ENCODE data around the gene PRLHR. TPM values are rescaled to one million over a fixed set of nuclear protein-coding genes. Genes with fewer than 3 reads are reported as not detected.

The PRLHR gene
- total RNA-seq, 6 experiments from 2014 or later, result not detected

GRCh38 chr10:118586911-118587310 is 8.5 kb downstream of the PRLHR start:
- H3K4me3 Mint-ChIP-seq, result no peak overlapping the region
- H3K27me3 Mint-ChIP-seq (ENCODE audit: insufficient read depth), result peaks cover 6% of the 10 kb centered on the region
- no peaks in the 10 kb centered on the region for H3K9me3 Mint-ChIP-seq

GRCh38 chr10:118585794-118586193 is 9.7 kb downstream of the PRLHR start:
- TF ChIP-seq CTCF (IDR thresholded peaks at IDR 0.05), result no peak
- Mint-ChIP-seq H3K4me3 (no peak overlapping the region), H3K4me1 (ENCODE audit: low read depth) (peaks cover 29% of the 10 kb centered on the region), H3K9me3 (no peaks in the 10 kb centered on the region), H3K36me3 (ENCODE audit: low read depth) (no peaks in the 10 kb centered on the region), H3K27ac (no peak overlapping the region), H3K27me3 (ENCODE audit: insufficient read depth) (peaks cover 6% of the 10 kb centered on the region)
- no peak for DNase-seq

More at GRCh38 chr10:118586911-118587310, 8.5 kb downstream of the PRLHR start:
- H3K27ac Mint-ChIP-seq, result no peak overlapping the region
- H3K36me3 Mint-ChIP-seq (ENCODE audit: low read depth), result no peaks in the 10 kb centered on the region
- H3K4me1 Mint-ChIP-seq (ENCODE audit: low read depth), result peaks cover 29% of the 10 kb centered on the region
- no peak for DNase-seq
- TF ChIP-seq CTCF (IDR thresholded peaks at IDR 0.05), result no peak

DNA sequence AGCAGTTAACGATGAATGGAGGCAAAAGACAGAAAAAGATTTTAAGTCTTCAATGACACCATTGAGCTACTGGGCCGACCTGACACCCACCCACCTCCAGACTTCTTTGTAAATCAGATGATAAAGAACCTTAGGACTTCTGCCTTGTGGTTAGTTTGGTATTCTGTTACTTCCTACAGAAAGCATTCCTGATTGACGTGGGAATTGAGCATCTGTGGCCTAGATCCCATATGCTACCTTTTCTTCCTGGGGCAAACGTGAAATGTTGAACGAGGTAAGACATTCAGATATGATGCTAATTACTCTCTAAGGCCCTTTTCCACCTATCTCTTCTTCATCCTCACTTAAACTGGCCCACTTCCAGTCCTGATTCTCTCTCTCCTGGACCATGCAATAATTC is 10.2 kb downstream of the PRLHR start:
- Mint-ChIP-seq H3K4me3 (no peak overlapping the region), H3K9me3 (no peaks in the 10 kb centered on the region), H3K36me3 (ENCODE audit: low read depth) (no peaks in the 10 kb centered on the region), H3K4me1 (ENCODE audit: low read depth) (peaks cover 29% of the 10 kb centered on the region), H3K27me3 (ENCODE audit: insufficient read depth) (peaks cover 11% of the 10 kb centered on the region), H3K27ac (no peak overlapping the region)
- DNase-seq, result no peak
- TF ChIP-seq CTCF (IDR thresholded peaks at IDR 0.05), result no peak

DNA sequence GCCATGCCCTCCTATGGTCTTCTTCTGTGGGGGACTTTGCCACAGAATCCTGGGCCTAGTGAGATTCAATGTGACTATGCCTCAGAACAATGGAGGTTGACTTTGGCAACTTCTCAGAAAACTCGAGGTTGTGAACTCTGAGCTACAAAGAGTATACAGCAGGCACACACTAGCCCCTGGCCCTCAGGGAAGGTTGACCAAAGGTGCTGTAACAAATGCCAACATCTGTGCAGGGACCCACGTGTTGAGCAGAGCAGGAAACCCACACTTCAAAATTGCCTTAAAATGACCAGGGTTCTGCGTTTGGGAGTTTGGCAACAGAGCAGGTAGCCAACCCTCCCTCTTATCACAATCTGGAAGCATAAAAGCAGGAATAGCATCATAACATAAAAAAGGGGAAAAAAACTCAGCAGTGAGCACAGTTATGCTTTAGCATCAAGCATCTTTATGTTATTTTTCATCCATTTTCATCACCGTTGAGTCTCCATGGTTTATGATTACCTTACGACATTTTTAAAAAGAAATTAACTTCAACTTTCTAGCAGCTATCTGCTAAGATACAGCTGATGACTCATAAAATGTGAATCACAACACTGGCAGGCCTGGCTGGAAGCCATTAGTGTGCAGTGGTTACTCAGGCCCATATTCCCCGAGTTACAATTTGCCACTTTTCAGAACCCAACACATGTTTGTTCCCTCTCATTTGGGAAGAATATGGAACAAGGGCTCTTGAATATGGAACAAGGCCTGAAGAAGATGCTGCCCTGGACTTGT is 11.1 kb downstream of the PRLHR start:
- no peak for TF ChIP-seq CTCF (IDR thresholded peaks at IDR 0.05)
- Mint-ChIP-seq H3K4me1 (ENCODE audit: low read depth) (peaks cover 29% of the 10 kb centered on the region), H3K9me3 (no peaks in the 10 kb centered on the region), H3K27ac (no peak overlapping the region), H3K36me3 (ENCODE audit: low read depth) (no peaks in the 10 kb centered on the region), H3K27me3 (ENCODE audit: insufficient read depth) (peaks cover 15% of the 10 kb centered on the region), H3K4me3 (no peak overlapping the region)
- peak; percentile 87 for DNase-seq

DNA sequence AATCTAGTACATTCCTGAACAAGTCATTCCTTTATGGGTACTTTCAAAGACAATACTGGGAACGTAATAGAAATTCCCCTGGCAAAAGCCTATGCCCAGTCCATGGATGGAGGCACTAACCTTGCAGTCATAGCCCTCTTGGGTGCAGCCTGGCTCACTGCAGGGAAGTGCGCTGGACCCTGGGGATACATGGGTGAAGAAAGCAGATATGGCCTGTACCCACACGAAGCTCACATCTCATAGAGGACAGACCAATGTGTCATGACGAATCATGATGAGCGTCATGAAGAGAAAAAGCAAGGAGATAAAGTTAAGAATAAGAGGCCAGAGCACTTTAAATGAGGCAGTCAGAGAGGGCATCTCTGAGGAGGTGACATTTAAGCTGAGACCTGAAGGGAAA is 11.8 kb downstream of the PRLHR start:
- Mint-ChIP-seq H3K4me3 (no peak overlapping the region), H3K36me3 (ENCODE audit: low read depth) (no peaks in the 10 kb centered on the region), H3K4me1 (ENCODE audit: low read depth) (peaks cover 29% of the 10 kb centered on the region), H3K27ac (no peak overlapping the region), H3K27me3 (ENCODE audit: insufficient read depth) (peaks cover 15% of the 10 kb centered on the region), H3K9me3 (no peaks in the 10 kb centered on the region)
- no peak for TF ChIP-seq CTCF (IDR thresholded peaks at IDR 0.05)
- DNase-seq, result no peak

Data from HFFc6 (cell line).